DMS53 treated with DMSO at 0.1 percent for 48 hours (cell line): ENCODE results near the gene ELOA2.
"Not testable (repeated sequence)": the region's sequence is repeated elsewhere in the genome, so short reads cannot be mapped to it uniquely, and the experiment has no call there.

Experiments used
- DNase-seq: peaks from one replicate; lab custom pipeline; 2025; ENCODE audit not compliant: unreplicated experiment; lab: John Stamatoyannopoulos, UW

The ELOA2 gene

GRCh38 chr18:47035156-47035671, at the start of gene ELOA2:
Gene ELOA2, minus strand, starts transcription at chr18:47035621. Its CDS starts 357 bp downstream, at chr18:47035264.
- DNase-seq: no peak

- DNase-seq: no peak
These were observed 46.2 kb upstream of the ELOA2 start for GRCh38 chr18:47081578-47081977.

GRCh38 chr18:47080872-47081271, 45.5 kb upstream of the ELOA2 start:
- no peak for DNase-seq

GRCh38 chr18:47077111-47077510, 41.7 kb upstream of the ELOA2 start:
- no peak for DNase-seq

- no peak for DNase-seq
These were observed 39.9 kb upstream of the ELOA2 start for GRCh38 chr18:47075098-47075883.

- no peak for DNase-seq
These were observed 32.2 kb upstream of the ELOA2 start for GRCh38 chr18:47067648-47068047.

GRCh38 chr18:47063096-47063495, 27.7 kb upstream of the ELOA2 start:
- no peak for DNase-seq

GRCh38 chr18:47062471-47062870, 27.1 kb upstream of the ELOA2 start:
- DNase-seq: no peak

GRCh38 chr18:47054369-47054768, 18.9 kb upstream of the ELOA2 start:
- no peak for DNase-seq

- peak; percentile 55 for DNase-seq
These were observed 15.0 kb upstream of the ELOA2 start for GRCh38 chr18:47050468-47050867.

GRCh38 chr18:47040982-47041381, 5.6 kb upstream of the ELOA2 start:
- no peak for DNase-seq

GRCh38 chr18:47036927-47037578, 1.6 kb upstream of the ELOA2 start:
- DNase-seq: no peak

GRCh38 chr18:47036298-47036874, 965 bp upstream of the ELOA2 start:
- peak; percentile 54 for DNase-seq

- not testable (repeated sequence) for DNase-seq
These were observed 830 bp downstream of the ELOA2 start for GRCh38 chr18:47034591-47034990.

- DNase-seq: no peak
These were observed 2.5 kb downstream of the ELOA2 start for GRCh38 chr18:47032945-47033344.

GRCh38 chr18:47030887-47031286, 4.5 kb downstream of the ELOA2 start:
- DNase-seq: not testable (repeated sequence)

- not testable (repeated sequence) for DNase-seq
These were observed 5.6 kb downstream of the ELOA2 start for GRCh38 chr18:47029684-47030353.

GRCh38 chr18:47028738-47029137, 6.7 kb downstream of the ELOA2 start:
- not testable (repeated sequence) for DNase-seq

- not testable (repeated sequence) for DNase-seq
These were observed 9.8 kb downstream of the ELOA2 start for GRCh38 chr18:47025557-47026174.

GRCh38 chr18:47023769-47024465, 11.5 kb downstream of the ELOA2 start:
- not testable (repeated sequence) for DNase-seq
